GM21423 (cell line): ENCODE measurements around the gene NLGN1.

ENCODE experiments used
- ATAC-seq: cut with Tn5 transposase; IDR thresholded peaks from one replicate; pipeline ENCODE4 v1.9.1; 2021; ENCODE audit warnings: mild to moderate bottlenecking, moderate library complexity; ENCODE audit not compliant: unreplicated experiment

The NLGN1 gene

GRCh38 chr3:174247687-174248152 is 850.2 kb downstream of the NLGN1 start:
- ATAC-seq = no peak

DNA sequence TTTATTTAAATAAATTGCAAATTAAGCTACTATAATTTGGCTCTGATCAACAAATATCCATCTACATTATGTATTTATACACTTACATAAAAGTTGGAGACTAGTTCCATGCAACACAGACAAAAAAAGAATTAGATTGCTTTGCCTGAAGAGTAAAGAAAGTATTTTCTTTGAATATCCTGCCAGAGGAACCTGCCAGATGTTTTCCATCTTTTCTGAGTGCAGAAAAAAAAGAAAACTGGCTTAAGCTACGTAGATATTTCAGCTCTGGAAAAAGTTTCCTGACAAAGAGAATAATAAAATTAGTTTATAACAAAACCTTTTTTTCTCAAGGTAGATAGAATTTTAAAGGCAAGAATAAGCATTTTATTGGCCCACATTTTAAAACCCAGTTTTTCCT is 854.1 kb downstream of the NLGN1 start:
- no peak for ATAC-seq

GRCh38 chr3:174253196-174253823 is 855.8 kb downstream of the NLGN1 start:
- no peak for ATAC-seq

DNA sequence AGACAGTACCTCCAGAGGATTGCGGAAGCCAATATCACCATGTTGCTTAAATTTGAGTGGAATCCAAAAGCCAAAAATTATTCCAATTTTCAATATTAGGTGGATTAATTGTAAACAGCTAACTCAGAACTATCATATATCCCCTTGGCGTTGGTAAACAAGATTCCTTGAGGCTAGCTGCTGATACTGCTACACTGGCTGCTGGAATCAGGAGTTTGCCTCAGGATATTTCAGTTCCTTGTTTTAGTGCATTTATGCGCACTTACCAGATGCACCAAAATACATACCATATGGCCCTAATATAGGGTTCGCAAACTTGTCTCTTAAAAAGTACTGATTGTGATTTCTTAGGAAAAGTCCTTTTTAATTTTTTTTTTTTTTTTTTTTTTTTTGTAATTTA is 856.4 kb downstream of the NLGN1 start:
- no peak for ATAC-seq

DNA sequence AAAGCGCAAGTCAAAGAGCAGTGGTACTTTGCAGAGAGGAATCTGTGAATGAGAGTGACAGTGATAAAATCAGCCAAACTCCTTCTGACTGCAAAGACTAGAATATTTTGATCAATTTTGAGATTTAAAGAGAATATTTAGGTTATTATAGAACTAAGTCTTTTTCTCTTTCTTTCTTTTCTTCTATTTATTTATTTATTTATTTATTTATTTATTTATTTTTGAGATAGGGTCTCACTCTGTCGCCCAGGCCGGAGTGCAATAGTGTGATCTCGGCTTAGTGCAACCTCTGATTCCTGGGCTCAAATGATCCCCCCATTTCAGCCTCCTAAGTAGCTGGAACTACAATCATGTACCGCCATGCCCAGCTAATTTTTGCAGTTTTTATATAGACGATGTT is 857.9 kb downstream of the NLGN1 start:
- ATAC-seq = no peak

GRCh38 chr3:174266476-174266875 is 868.9 kb downstream of the NLGN1 start:
- ATAC-seq = no peak

DNA sequence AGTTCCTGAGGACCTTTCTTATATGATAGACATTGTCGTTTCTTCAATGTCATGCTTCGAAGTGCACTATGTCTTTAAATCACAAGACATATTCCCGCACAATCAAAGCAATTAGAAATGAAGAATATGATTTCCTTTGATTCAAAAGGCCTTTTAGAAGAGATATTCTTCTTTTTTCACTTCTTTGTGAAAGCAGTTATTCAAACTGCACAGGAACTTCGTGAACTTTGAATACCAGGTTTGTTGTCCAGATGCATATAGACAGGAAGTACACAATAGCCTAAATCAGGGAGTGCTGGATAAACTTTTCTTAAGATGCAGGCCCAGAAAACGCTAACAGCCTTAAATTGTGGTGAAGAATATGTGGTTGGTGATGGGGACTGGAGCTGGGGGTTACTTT is 870.5 kb downstream of the NLGN1 start:
- no peak for ATAC-seq

GRCh38 chr3:174268586-174268985 is 871.0 kb downstream of the NLGN1 start:
- ATAC-seq = no peak

GRCh38 chr3:174270841-174271240 is 873.3 kb downstream of the NLGN1 start:
- ATAC-seq = no peak

- no peak for ATAC-seq
Measured at GRCh38 chr3:174275336-174275735, 877.8 kb downstream of the NLGN1 start.

DNA sequence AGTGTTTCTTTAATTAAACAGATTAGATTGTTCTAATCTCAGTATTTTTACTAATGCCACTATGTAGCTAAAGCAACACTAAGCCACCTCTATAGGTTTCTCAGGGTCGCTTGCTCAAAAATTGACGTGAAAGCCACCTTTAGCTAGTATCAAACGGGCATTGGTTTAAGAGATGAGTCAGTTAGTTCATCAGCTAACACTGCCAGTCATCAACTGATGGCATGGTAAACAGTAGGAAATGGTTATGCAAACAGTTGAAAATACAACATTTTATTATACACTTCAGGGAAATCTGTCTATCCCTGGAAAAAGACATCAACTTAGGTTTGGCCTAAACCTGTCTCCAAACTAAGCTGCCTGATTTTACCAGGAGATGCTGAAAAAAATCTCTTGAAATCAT is 879.3 kb downstream of the NLGN1 start:
- no peak for ATAC-seq

- ATAC-seq = no peak
Measured at GRCh38 chr3:174278094-174278493, 880.5 kb downstream of the NLGN1 start.

- ATAC-seq = no peak
Measured at GRCh38 chr3:174280186-174280585, 882.6 kb downstream of the NLGN1 start.

- no peak for ATAC-seq
Measured at GRCh38 chr3:174285242-174285864, 887.8 kb downstream of the NLGN1 start.

- no peak for ATAC-seq
Measured at GRCh38 chr3:174287705-174288104, 890.2 kb downstream of the NLGN1 start.

DNA sequence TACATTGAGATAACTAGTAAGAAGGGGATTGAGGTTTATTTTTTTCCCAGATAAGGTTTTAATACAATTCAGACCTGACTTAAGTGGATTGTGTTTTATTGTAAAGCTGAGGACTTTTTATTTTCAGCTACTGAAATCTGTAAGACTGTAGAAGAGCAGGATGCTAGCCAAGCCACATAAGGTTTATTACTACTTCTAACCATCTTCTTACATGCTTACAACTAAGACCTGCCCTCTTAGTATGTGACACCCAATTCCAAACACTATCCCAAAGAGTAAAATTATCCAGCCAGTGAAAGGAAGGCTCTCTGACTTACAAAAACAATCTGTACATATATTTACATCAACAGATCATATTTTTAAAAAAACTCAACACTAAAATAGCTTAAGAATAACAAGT is 897.1 kb downstream of the NLGN1 start:
- no peak for ATAC-seq

- ATAC-seq = no peak
Measured at GRCh38 chr3:174295306-174296092, 898.0 kb downstream of the NLGN1 start.

GRCh38 chr3:174302746-174303315 is 905.3 kb downstream of the NLGN1 start:
- no peak for ATAC-seq

DNA sequence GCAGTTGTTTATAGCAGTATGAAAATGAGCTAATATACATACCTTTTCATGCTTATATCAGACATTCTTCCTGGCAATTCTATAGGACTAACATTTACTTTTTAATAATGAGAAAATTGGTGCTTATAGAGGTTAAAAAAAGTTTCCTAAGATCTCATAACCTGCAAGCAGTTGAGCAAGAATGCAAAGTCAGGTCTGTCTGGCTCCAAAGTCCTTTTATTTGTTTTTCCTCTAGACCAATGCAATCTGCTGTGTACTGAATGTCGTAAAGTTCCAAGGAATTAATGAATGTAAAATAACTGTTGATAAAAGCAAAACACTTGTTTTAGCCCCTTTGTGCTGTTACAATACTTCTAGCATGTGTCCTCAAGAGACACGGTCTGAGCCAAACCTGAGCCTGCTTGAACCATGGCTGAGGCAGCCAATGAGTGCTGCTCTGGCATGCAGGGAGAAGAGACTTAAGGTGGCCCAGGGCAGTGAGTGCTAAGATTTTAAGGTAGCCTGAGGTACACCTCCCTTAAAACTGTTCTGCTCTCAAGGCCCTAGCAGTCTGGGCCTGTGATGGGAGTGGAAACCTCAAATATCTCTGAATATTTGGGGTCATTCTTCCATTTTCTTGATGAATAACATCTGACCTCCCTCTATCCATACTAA is 906.5 kb downstream of the NLGN1 start:
- no peak for ATAC-seq

GRCh38 chr3:174308736-174309135 is 911.2 kb downstream of the NLGN1 start:
- ATAC-seq = no peak

- no peak for ATAC-seq
Measured at GRCh38 chr3:174310475-174310983, 913.0 kb downstream of the NLGN1 start.
